AG09319 (cell line): ENCODE measurements around the gene CNNM3.
"Not testable (repeated sequence)": the region's sequence is repeated elsewhere in the genome, so short reads cannot be mapped to it uniquely, and the experiment has no call there.

ENCODE experiments used
- DNase-seq: peaks from one replicate; pipeline ENCODE4 v3.0.0-alpha.2; 2010; ENCODE audit warnings: low read depth; ENCODE audit errors: extremely low read depth
- TF ChIP-seq, protein P1 (sequence below): IDR thresholded peaks from 2 replicates; pipeline ENCODE4 v1.5.1; 2011; ENCODE audit warnings: low read depth, mild to moderate bottlenecking, inconsistent platforms, low read length, moderate library complexity

The CNNM3 gene

DNA sequence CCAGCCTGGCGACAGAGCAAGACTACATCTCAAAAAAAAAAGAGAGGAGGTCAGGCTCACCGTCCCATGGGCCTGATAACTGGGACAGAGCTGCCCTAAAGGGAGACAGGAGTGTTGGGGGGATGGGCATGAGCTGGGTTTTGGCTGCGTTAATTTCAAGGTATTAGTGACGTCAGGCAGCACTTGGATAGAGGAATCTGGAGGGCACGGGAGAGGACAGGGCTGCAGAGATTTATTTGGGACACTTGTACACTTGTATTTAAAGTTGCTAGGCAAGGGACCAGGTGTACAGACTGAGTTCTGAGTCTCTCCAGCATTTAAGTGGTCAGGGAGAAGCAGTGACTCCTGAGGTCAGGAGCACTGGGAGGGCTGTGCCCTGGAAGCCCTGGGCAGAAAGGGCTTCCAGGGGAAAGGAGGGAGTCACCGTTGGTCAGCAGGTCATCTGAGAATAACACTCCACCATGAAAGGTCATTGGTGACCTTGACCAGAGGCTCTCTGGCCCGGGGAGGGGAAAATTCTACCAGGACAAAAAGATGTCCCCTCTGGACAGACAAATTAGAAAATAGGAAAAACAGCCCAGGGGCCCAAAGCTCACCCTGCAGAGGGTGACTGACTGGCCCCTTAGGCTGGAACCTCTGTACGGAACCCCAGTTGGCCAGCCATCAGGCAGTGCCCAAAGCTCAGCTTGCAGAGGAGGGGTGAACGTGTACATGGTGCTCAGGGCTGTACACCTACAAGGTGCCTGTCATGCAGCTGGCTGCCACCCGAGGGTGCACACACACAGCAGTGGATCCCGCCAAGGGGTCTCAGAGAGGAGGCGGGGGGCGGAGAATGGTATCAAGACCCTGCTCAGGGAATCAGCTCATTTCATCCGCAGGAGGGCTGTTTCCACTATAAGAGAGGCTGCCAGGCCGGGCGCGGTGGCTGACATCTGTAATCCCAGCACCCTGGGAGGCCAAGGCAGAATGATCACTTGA, 23.0 kb upstream of the CNNM3 start:
- no peak for DNase-seq
- TF ChIP-seq, protein P1, sequence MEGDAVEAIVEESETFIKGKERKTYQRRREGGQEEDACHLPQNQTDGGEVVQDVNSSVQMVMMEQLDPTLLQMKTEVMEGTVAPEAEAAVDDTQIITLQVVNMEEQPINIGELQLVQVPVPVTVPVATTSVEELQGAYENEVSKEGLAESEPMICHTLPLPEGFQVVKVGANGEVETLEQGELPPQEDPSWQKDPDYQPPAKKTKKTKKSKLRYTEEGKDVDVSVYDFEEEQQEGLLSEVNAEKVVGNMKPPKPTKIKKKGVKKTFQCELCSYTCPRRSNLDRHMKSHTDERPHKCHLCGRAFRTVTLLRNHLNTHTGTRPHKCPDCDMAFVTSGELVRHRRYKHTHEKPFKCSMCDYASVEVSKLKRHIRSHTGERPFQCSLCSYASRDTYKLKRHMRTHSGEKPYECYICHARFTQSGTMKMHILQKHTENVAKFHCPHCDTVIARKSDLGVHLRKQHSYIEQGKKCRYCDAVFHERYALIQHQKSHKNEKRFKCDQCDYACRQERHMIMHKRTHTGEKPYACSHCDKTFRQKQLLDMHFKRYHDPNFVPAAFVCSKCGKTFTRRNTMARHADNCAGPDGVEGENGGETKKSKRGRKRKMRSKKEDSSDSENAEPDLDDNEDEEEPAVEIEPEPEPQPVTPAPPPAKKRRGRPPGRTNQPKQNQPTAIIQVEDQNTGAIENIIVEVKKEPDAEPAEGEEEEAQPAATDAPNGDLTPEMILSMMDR = no peak

DNA sequence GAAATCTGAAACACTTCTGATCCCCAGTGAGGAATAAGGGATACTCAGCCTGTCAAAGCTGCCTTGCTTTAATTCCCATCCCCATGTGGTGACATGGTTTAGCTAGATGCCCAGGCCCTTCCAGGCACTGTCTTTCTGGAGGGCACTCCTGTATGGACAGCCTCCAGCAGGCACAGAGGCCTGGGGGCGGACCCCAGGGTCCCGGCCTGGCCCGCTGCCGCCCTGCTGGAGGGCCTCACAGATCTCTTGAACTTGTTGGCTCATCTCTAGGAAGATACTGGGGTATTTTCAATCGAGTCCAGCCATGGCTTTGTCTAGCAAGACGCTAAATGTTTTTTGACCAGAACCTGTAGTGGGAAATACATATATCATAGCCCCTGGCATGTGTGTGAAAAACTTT, 21.0 kb upstream of the CNNM3 start:
- DNase-seq = no peak
- TF ChIP-seq, protein P1 = no peak

DNA sequence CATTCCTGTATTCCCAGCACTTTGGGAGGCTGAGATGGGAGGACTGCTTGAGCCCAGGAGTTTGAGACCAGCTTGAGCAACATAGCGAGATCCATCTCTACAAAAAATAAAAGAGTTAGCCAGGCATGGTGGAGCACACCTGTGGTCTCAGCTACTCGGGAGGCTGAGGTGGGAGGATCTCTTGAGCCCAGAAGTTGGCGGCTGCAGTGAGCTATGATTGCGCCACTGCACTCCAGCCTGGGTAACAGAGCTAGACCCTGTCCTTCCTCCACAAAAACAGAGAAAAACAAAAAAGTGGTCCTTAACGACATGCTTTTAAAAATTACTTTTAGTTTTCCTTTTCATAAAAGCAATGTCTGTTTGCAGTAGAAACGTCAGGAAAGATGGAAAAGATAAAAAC, 19.6 kb upstream of the CNNM3 start:
- DNase-seq = not testable (repeated sequence)

DNA sequence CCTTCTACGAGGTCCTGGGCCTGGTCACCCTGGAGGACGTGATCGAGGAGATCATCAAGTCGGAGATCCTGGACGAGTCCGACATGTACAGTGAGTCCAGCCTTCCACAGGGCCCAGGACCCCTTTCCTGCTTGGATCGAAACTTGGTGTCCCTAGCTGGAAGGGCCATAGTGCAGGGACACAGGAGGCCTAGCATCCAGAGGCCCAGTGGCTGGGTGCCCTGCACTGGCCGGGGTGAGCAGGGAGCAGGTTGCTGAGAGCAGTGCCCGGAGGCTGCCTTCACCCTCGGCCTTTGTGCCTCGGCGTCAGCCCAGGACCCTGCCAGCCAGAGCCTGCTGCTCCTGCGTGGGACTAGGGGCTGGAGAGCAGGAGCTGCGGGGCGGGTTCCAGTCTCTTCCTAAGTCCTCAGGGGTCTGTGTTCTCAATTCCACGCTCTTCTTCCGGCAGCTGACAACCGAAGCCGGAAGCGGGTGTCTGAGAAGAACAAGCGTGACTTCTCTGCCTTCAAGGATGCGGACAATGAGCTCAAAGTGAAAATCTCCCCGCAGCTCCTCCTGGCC, 18.9 kb upstream of the CNNM3 start:
- TF ChIP-seq, protein P1 = no peak
- DNase-seq = no peak

DNA sequence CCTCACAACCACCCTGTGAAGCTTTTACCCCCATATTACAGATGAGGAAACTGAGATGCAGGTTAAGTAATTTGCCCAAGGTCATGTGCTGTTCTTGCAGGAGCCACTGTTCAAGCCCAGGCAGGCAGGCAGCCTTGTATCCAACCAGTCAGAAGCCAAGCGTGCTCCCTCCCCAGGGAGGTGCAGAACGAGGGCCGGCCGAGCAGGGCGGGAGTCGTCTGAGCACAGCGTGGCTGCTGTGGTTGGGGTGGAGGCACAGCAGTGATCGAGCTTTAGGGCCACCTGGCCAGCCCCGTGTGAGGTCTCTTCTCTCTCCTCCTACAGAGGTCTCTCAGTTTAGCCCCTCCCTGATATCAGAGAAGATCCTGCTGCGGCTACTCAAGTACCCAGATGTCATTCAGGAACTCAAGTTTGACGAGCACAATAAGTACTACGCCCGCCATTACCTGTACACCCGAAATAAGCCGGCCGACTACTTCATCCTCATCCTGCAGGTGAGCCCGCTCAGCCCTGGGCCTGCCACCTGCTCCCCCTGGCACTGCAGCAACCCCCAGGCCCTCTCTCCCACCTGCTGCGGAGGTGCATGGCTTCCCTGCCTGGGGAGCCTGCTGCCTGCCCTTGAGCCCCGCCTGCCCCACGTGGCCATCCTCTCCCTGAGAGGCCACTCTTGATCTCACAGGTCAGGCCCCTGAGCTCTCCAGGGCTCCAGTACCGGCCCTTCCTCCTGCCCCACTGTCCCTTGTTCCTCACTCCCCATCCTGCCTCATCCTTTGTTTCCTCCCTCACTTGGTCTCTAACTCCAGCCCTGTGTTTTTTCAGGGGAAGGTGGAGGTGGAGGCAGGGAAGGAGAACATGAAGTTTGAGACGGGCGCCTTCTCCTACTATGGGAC, 17.1 kb upstream of the CNNM3 start:
- DNase-seq = no peak
- TF ChIP-seq, protein P1 = no peak

DNA sequence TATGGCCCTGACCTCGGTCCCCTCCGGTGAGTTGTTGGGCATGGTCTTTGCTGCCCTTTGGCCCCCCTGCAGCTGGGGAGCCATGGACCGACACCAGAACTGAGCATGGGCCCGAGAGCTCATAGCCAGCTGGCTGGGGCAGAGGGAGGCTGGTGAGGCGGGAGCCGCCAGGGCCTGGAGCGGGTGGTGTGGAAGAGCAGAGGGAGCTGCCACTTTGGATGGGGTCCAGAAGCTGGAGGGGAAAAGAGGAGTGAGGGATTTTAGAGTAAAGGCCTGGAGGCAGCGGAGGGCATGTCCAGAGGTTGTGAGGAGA, 16.5 kb upstream of the CNNM3 start:
- DNase-seq = no peak
- TF ChIP-seq, protein P1 = no peak

DNA sequence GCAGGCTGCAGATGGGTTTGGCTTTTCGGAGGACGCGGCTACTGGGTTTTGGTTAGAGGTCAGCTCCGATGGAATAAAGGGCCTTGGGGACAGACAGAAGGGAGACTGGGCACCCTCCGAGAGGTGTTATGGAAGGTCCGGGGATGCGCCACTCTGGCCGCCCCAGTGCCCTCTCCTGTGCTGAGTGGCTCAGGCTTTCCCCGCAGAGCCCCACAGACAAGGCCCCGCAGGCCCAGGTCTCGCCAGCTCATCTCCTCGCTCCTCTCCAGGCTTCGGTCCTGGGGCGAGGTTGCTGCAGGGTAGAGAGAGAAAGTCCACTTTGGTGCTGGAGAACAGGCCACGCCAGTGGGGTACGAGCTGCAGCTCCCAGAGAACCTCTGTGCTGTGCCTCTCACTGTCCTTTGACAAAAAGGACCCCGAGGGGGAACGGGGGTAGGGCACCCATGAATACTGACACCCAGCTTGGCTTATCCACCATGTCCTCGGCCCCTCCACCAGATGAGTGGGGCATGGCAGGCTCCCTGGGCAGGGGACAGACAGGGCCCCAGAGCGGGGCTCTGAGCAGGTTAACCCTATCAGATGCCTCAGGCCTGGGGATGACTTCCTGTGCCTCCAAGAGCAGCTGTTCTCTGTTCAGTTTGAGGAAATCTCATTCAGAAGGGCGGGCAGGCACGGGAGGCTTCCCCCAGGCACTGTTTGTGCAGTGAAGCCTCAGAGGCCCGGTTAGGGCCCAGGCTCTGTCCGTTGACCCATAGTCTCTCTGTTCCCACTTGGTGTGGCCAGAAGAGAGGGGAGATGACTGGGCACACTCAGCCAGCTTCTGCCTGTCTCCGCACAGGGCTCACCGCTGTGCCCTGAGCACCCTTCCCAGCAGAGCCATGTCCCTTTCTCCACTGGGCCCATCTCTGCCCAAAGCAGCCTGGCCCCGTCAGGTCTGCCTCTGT, 15.7 kb upstream of the CNNM3 start:
- TF ChIP-seq, protein P1 = no peak
- no peak for DNase-seq
